K562 (cell line): ENCODE measurements around the gene CRTC3.

Source experiments
- GABPB1 ChIP-seq: sonication (generic); formaldehyde crosslinking; IDR thresholded peaks from 2 replicates; pipeline ENCODE4 v1.8.0; 2022; ENCODE audit warnings: mild to moderate bottlenecking, missing genetic modification reagents
- L3MBTL2 ChIP-seq: fragments of 450-650 bp; IDR thresholded peaks from 2 replicates; pipeline ENCODE4 v1.6.1; 2016; ENCODE audit warnings: mild to moderate bottlenecking, moderate library complexity
- RFX5 ChIP-seq: IDR thresholded peaks from 2 replicates; pipeline ENCODE4 v1.6.1; 2011; ENCODE audit warnings: low read depth, mild to moderate bottlenecking, improper control_type of control experiment, low read length
- TAL1 ChIP-seq: fragments of 450-650 bp; IDR thresholded peaks from 2 replicates; pipeline ENCODE4 v1.6.1; 2016; ENCODE audit warnings: mild to moderate bottlenecking
- TF ChIP-seq, protein P1 (sequence below): sonication (generic); formaldehyde crosslinking; IDR thresholded peaks from 2 replicates; pipeline ENCODE4 v1.8.0; 2022; ENCODE audit warnings: mild to moderate bottlenecking, missing genetic modification reagents

- TF ChIP-seq GABPB1 (CRISPR knock-in tag) (no peak), RFX5 (no peak), TAL1 (no peak), L3MBTL2 (no peak)
- TF ChIP-seq, protein P1, sequence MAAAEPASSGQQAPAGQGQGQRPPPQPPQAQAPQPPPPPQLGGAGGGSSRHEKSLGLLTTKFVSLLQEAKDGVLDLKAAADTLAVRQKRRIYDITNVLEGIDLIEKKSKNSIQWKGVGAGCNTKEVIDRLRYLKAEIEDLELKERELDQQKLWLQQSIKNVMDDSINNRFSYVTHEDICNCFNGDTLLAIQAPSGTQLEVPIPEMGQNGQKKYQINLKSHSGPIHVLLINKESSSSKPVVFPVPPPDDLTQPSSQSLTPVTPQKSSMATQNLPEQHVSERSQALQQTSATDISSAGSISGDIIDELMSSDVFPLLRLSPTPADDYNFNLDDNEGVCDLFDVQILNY (CRISPR knock-in tag), result no peak
These were observed 15.4 kb downstream of the CRTC3 start for GRCh38 chr15:90545095-90545494.
